ENCODE data around the gene NUDT21. TPM values are rescaled to one million over a fixed set of nuclear protein-coding genes. Genes with fewer than 3 reads are reported as not detected.

The NUDT21 gene
- 129 TPM for total RNA-seq

GRCh38 chr16:56450986-56451752, at the start of gene NUDT21, which contains the start of gene OGFOD1:
Gene NUDT21, minus strand, starts transcription at chr16:56451332. Its CDS starts 130 bp downstream, at chr16:56451202.
Gene OGFOD1, plus strand, starts transcription at chr16:56451554. Its CDS starts 59 bp downstream, at chr16:56451613.

DNA sequence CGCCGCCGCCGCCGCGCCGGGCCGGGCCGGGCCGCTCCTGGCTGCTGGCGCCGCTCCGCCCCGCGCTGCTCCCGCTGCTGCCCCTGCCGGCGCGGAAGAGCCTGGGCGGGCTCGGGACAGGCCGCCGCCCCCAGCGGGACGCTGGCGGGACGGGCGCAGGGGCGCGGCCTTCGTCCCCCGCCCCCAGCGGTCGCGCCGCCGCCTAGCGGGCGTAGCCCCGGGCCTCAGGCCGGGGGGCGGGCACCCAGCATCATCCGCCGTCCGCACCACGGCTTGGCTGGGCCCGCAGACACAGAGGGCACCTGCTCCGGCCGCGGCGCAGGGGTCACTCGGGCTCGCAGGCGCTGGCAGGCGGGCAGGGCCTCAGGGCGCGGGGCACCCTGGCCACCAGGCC, 25.7 kb downstream of the NUDT21 start, which contains the start of gene AMFR:
Gene AMFR (minus strand): TSS at position 107 of the 394 bp plus-strand sequence. CDS start 218 bp downstream, outside the sequence.

Other genes with a start within 250 kb of the NUDT21 start
- 170 TPM for gene AMFR, start 25.8 kb downstream of the NUDT21 start, total RNA-seq
- gene OGFOD1, start 222 bp upstream of the NUDT21 start, total RNA-seq = 70.2 TPM
- 97.5 TPM for gene BBS2, start 68.7 kb upstream of the NUDT21 start, total RNA-seq
- gene MT4, start 113.7 kb upstream of the NUDT21 start, total RNA-seq = not detected
- not detected for gene MT3, start 138.2 kb upstream of the NUDT21 start, total RNA-seq
- gene MT2A, start 157.3 kb upstream of the NUDT21 start, total RNA-seq = 2.6 TPM
- gene MT1E, start 174.4 kb upstream of the NUDT21 start, total RNA-seq = 3.1 TPM
- not detected for gene MT1M, start 181.3 kb upstream of the NUDT21 start, total RNA-seq
- gene MT1A, start 187.3 kb upstream of the NUDT21 start, total RNA-seq = not detected
- gene MT1B, start 200.6 kb upstream of the NUDT21 start, total RNA-seq = not detected
- 0.77 TPM for gene MT1F, start 206.6 kb upstream of the NUDT21 start, total RNA-seq
- gene MT1G, start 216.7 kb upstream of the NUDT21 start, total RNA-seq = not detected
- gene MT1H, start 218.5 kb upstream of the NUDT21 start, total RNA-seq = not detected
- gene MT1X, start 231.1 kb upstream of the NUDT21 start, total RNA-seq = 28.3 TPM

All from camera-type eye (tissue), 1 donor.